ENCODE data around the gene MAGEF1. TPM values are rescaled to one million over a fixed set of nuclear protein-coding genes. Genes with fewer than 3 reads are reported as not detected.

The MAGEF1 gene
- total and polyA plus RNA-seq, 10 of the 15 experiments (the other 5 are each of a cell fraction or from before 2014, with no cell fraction given): 2.3 to 62.2 (median 27.1) TPM

DNA sequence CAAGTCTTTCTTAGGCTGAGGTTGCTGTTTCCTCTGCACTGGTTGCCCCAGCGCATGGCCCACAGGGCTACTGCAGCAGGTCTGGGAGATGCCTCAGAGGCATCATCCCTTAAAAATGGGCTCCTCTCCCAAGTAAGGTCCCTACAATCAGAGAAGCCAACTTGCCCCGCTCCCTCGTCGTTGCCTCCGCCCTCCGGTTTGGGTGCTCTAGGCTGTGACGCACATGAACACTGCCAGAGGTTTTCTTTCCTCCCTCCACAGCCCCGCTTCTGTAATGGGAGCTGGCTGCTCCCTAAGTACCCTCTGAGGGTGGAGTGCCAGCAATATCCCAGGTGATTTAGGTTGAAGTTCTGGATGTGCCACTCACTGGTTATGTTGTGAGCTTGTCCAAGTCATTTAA is 14.0 kb downstream of the MAGEF1 start (continued):
- TF ChIP-seq BHLHE40 (IDR thresholded peaks at IDR 0.05; ENCODE audit: borderline replicate concordance in 1 of 2, low read depth in 2 of 2, low read length in 1 of 2) (no peak), HCFC1 (IDR thresholded peaks at IDR 0.05; ENCODE audit: low read length) (no peak), POLR2A (IDR thresholded peaks at IDR 0.05; ENCODE audit: low read depth, low read length) (no peak), SRF (IDR thresholded peaks at IDR 0.05; ENCODE audit: low read depth in 2 of 2, low read length in 2 of 2) (no peak), NBN (IDR thresholded peaks at IDR 0.05) (no peak)
- TF ChIP-seq, protein P1, sequence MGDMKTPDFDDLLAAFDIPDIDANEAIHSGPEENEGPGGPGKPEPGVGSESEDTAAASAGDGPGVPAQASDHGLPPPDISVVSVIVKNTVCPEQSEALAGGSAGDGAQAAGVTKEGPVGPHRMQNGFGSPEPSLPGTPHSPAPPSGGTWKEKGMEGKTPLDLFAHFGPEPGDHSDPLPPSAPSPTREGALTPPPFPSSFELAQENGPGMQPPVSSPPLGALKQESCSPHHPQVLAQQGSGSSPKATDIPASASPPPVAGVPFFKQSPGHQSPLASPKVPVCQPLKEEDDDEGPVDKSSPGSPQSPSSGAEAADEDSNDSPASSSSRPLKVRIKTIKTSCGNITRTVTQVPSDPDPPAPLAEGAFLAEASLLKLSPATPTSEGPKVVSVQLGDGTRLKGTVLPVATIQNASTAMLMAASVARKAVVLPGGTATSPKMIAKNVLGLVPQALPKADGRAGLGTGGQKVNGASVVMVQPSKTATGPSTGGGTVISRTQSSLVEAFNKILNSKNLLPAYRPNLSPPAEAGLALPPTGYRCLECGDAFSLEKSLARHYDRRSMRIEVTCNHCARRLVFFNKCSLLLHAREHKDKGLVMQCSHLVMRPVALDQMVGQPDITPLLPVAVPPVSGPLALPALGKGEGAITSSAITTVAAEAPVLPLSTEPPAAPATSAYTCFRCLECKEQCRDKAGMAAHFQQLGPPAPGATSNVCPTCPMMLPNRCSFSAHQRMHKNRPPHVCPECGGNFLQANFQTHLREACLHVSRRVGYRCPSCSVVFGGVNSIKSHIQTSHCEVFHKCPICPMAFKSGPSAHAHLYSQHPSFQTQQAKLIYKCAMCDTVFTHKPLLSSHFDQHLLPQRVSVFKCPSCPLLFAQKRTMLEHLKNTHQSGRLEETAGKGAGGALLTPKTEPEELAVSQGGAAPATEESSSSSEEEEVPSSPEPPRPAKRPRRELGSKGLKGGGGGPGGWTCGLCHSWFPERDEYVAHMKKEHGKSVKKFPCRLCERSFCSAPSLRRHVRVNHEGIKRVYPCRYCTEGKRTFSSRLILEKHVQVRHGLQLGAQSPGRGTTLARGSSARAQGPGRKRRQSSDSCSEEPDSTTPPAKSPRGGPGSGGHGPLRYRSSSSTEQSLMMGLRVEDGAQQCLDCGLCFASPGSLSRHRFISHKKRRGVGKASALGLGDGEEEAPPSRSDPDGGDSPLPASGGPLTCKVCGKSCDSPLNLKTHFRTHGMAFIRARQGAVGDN (IDR thresholded peaks at IDR 0.05): no peak
- TF ChIP-seq, protein P2, sequence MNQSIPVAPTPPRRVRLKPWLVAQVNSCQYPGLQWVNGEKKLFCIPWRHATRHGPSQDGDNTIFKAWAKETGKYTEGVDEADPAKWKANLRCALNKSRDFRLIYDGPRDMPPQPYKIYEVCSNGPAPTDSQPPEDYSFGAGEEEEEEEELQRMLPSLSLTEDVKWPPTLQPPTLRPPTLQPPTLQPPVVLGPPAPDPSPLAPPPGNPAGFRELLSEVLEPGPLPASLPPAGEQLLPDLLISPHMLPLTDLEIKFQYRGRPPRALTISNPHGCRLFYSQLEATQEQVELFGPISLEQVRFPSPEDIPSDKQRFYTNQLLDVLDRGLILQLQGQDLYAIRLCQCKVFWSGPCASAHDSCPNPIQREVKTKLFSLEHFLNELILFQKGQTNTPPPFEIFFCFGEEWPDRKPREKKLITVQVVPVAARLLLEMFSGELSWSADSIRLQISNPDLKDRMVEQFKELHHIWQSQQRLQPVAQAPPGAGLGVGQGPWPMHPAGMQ (IDR thresholded peaks at IDR 0.05; ENCODE audit: borderline replicate concordance): no peak

DNA sequence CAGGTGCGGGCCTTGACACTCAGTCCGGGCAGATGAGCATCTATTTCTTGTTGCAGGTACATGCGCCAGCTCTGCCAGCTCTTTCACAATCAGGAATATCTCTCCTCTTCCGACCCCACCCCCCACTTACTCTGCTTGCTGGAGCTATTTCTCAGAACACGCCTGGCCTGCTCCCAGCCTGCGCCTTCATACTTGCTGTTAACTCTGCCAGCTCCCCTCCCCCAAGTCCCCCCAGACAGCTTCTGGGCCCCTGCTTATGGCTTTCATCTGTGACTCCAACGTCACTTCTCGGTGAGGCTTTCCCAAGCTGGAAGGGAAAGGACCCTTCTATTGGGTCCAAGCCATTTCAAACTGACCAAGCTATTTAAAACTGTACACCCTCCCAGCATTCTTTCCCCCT is 15.2 kb downstream of the MAGEF1 start:
- no peaks in the 10 kb centered on the region for H3K36me3 ChIP-seq (ENCODE audit: control insufficient read depth in 2 of 2, insufficient read depth in 2 of 2, low read length in 1 of 2)
- H3K27ac ChIP-seq (ENCODE audit: control insufficient read depth, insufficient read depth): no peak overlapping the region
- no peak overlapping the region for H2AFZ ChIP-seq (ENCODE audit: control insufficient read depth, low read depth, low read length)
- intact Hi-C loops (cut with micrococcal nuclease; ENCODE audit: unreplicated experiment) (no loop called here), in situ Hi-C loops (cut with MboI) (no loop called here)
- no peaks in the 10 kb centered on the region for H3K4me1 ChIP-seq (ENCODE audit: control insufficient read depth, insufficient read depth, low read length)
- RAD21 ChIA-PET (ENCODE audit: unreplicated experiment): interaction anchor here (0.6 kb wide), 1 partner anchor 33 kb away, joined by 3 read pairs; no protein-coding TSS in a partner anchor
- ATAC-seq (no peak), DNase-seq (ENCODE audit: low read depth, low spot score) (no peak), FAIRE-seq (no peak)
- H3K4me3 ChIP-seq: no peak overlapping the region
- no peak overlapping the region for H3K4me2 ChIP-seq (ENCODE audit: control insufficient read depth, insufficient read depth)
- CTCF ChIA-PET: no interaction called here
- SMC1A ChIA-PET (ENCODE audit: uncharacterized antibody, unreplicated experiment): interaction anchor here (0.6 kb wide), 1 partner anchor 87 kb away, joined by 3 read pairs; no protein-coding TSS in a partner anchor
- H3K9ac ChIP-seq (ENCODE audit: control insufficient read depth, insufficient read depth, low read length): no peak overlapping the region
- H4K20me1 ChIP-seq (ENCODE audit: control insufficient read depth, insufficient read depth): no peaks in the 10 kb centered on the region
- H3K27me3 ChIP-seq (replicated peaks in 1 of 2; ENCODE audit: control insufficient read depth in 2 of 2, insufficient read depth in 2 of 2, low read length in 1 of 2): no peaks in the 10 kb centered on the region; a peak in 1 of 4 replicates
- WGBS (ENCODE audit: insufficient coverage, insufficient replicate concordance, low lambda C conversion rate, missing lambda C conversion rate): 56% methylated on average over 8 of the region's 8 CpGs
- POLR2A ChIA-PET: interaction anchor here (0.6 kb wide), 1 partner anchor 14 kb away, joined by 3 read pairs; no protein-coding TSS in a partner anchor
- no peaks in the 10 kb centered on the region for H3K79me2 ChIP-seq (ENCODE audit: control insufficient read depth, insufficient read depth, low read length)
- no peaks in the 10 kb centered on the region for H3K9me3 ChIP-seq (replicated peaks; ENCODE audit: control insufficient read depth, insufficient read depth, low read length)
- no TSS peak for BruUV-seq (replicated peaks)
- TF ChIP-seq, protein P2 (IDR thresholded peaks at IDR 0.05; ENCODE audit: borderline replicate concordance): no peak
- TF ChIP-seq NFXL1 (IDR thresholded peaks at IDR 0.05; ENCODE audit: borderline replicate concordance) (no peak), NFYB (IDR thresholded peaks at IDR 0.05; ENCODE audit: insufficient read depth, low read depth, low read length) (no peak)
- TF ChIP-seq, protein P3, sequence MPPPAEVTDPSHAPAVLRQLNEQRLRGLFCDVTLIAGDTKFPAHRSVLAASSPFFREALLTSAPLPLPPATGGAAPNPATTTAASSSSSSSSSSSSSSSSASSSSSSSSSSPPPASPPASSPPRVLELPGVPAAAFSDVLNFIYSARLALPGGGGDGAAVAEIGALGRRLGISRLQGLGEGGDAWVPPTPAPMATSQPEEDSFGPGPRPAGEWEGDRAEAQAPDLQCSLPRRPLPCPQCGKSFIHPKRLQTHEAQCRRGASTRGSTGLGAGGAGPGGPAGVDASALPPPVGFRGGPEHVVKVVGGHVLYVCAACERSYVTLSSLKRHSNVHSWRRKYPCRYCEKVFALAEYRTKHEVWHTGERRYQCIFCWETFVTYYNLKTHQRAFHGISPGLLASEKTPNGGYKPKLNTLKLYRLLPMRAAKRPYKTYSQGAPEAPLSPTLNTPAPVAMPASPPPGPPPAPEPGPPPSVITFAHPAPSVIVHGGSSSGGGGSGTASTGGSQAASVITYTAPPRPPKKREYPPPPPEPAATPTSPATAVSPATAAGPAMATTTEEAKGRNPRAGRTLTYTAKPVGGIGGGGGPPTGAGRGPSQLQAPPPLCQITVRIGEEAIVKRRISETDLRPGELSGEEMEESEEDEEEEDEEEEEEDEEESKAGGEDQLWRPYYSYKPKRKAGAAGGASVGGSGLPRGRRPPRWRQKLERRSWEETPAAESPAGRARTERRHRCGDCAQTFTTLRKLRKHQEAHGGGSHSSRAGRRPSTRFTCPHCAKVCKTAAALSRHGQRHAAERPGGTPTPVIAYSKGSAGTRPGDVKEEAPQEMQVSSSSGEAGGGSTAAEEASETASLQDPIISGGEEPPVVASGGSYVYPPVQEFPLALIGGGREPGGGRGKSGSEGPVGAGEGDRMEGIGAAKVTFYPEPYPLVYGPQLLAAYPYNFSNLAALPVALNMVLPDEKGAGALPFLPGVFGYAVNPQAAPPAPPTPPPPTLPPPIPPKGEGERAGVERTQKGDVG (CRISPR knock-in tag; IDR thresholded peaks at IDR 0.05): no peak

All from GM12878 (cell line).